GM23338 (cell line): ENCODE results near the gene TMEM182. TPM values are rescaled to one million over a fixed set of nuclear protein-coding genes. Genes with fewer than 3 reads are reported as not detected.
A peak's percentile ranks its signal among the peaks of the same experiment; 100 is the strongest.

ENCODE experiments used
- ATAC-seq: fragments of 200-7000 bp; cut with Tn5 transposase; 3 replicates; pipeline ENCODE4 v1.9.1; 2020
- DNase-seq: peaks from one replicate; pipeline ENCODE4 v3.0.0-alpha.2; 2015; ENCODE audit warnings: low spot score
- H2AFZ ChIP-seq: fragments of 200-600 bp; sonication (generic); 2 replicates; pipeline ENCODE4 v1.8.0; 2016; ENCODE audit warnings: antibody characterized with exemption, mild to moderate bottlenecking, moderate library complexity
- H3F3A ChIP-seq: fragments of 200-600 bp; sonication (generic); replicated peaks from 2 replicates; pipeline ENCODE4 v1.8.0; 2017; ENCODE audit warnings: antibody characterized with exemption, mixed run types, low read depth
- H3K27ac ChIP-seq: fragments of 200-600 bp; sonication (generic); 2 replicates; pipeline ENCODE4 v1.6.1; 2016; ENCODE audit warnings: low read depth
- H3K27me3 ChIP-seq: fragments of 200-600 bp; sonication (generic); 2 replicates; pipeline ENCODE4 v1.8.0; 2016; ENCODE audit warnings: mild to moderate bottlenecking, mixed run types, moderate library complexity; ENCODE audit not compliant: insufficient read depth
- H3K36me3 ChIP-seq: fragments of 200-600 bp; sonication (generic); 2 replicates; pipeline ENCODE4 v1.8.0; 2016; ENCODE audit warnings: mild to moderate bottlenecking; ENCODE audit not compliant: insufficient read depth
- H3K4me1 ChIP-seq: fragments of 200-600 bp; sonication (generic); 2 replicates; pipeline ENCODE4 v1.8.0; 2016; ENCODE audit warnings: mild to moderate bottlenecking, moderate library complexity; ENCODE audit not compliant: insufficient read depth
- H3K4me2 ChIP-seq: fragments of 200-600 bp; sonication (generic); 2 replicates; pipeline ENCODE4 v1.7.1; 2017; ENCODE audit warnings: mixed run types
- H3K4me3 ChIP-seq: fragments of 200-600 bp; sonication (generic); 2 replicates; pipeline ENCODE4 v1.6.1; 2016; ENCODE audit warnings: mixed run types
- H3K79me2 ChIP-seq: fragments of 200-600 bp; sonication (generic); replicated peaks from 2 replicates; pipeline ENCODE4 v1.8.0; 2017; ENCODE audit warnings: mild to moderate bottlenecking; ENCODE audit not compliant: insufficient read depth
- H3K9me2 ChIP-seq: fragments of 200-600 bp; sonication (generic); 2 replicates; pipeline ENCODE4 v1.8.0; 2017; ENCODE audit not compliant: insufficient read depth
- H4K20me1 ChIP-seq: fragments of 200-600 bp; sonication (generic); replicated peaks from 2 replicates; pipeline ENCODE4 v1.8.0; 2017; ENCODE audit warnings: mild to moderate bottlenecking; ENCODE audit not compliant: insufficient read depth
- H3K27ac Mint-ChIP-seq: 2 replicates; pipeline ENCODE4 v1.8.0; 2020; ENCODE audit warnings: inconsistent platforms, mild to moderate bottlenecking, moderate library complexity, mixed read lengths
- H3K27me3 Mint-ChIP-seq: 3 replicates; pipeline ENCODE4 v1.8.0; 2022; ENCODE audit warnings: low read depth, mild to moderate bottlenecking, moderate library complexity, mixed read lengths, inconsistent platforms; ENCODE audit not compliant: insufficient read depth, poor library complexity
- H3K36me3 Mint-ChIP-seq: 3 replicates; pipeline ENCODE4 v1.8.0; 2021; ENCODE audit warnings: low read depth, mild to moderate bottlenecking, inconsistent platforms, moderate library complexity, mixed read lengths
- H3K4me1 Mint-ChIP-seq: 3 replicates; pipeline ENCODE4 v1.8.0; 2020; ENCODE audit warnings: mild to moderate bottlenecking, inconsistent platforms, mixed read lengths
- H3K4me3 Mint-ChIP-seq: 3 replicates; pipeline ENCODE4 v1.8.0; 2021; ENCODE audit warnings: moderate library complexity, mild to moderate bottlenecking, inconsistent platforms, mixed read lengths
- H3K9me3 Mint-ChIP-seq: 3 replicates; pipeline ENCODE4 v1.8.0; 2020; ENCODE audit warnings: moderate library complexity, mild to moderate bottlenecking, inconsistent platforms, mixed read lengths
- CREB1 ChIP-seq: fragments of 250-450 bp; sonication (Bioruptor Pico); IDR thresholded peaks from 2 replicates; pipeline ENCODE4 v1.5.0; 2020; ENCODE audit warnings: low read depth, mild to moderate bottlenecking, moderate library complexity
- ETS1 ChIP-seq: IDR thresholded peaks from 2 replicates; pipeline ENCODE4 v1.6.1; 2016; ENCODE audit warnings: antibody characterized with exemption
- EZH2phosphoT487 ChIP-seq: fragments of 200-600 bp; sonication (generic); IDR thresholded peaks from one replicate; pipeline ENCODE4 v1.8.1; 2018; ENCODE audit warnings: antibody characterized with exemption; ENCODE audit not compliant: unreplicated experiment
- NANOG ChIP-seq: IDR thresholded peaks from 2 replicates; pipeline ENCODE4 v1.6.1; 2016; ENCODE audit warnings: antibody characterized with exemption, borderline replicate concordance
- POLR2AphosphoS5 ChIP-seq: IDR thresholded peaks from 2 replicates; pipeline ENCODE4 v1.6.1; 2016; ENCODE audit warnings: antibody characterized with exemption, low read depth
- REST ChIP-seq: IDR thresholded peaks from one replicate; pipeline ENCODE4 v1.6.1; 2018; ENCODE audit warnings: antibody characterized with exemption; ENCODE audit not compliant: unreplicated experiment
- STAT1 ChIP-seq: IDR thresholded peaks from one replicate; pipeline ENCODE4 v1.6.1; 2016; ENCODE audit warnings: antibody characterized with exemption; ENCODE audit not compliant: unreplicated experiment
- ZNF114 ChIP-seq: fragments of 250-450 bp; sonication (Bioruptor Pico); IDR thresholded peaks from 2 replicates; pipeline ENCODE4 v1.5.0; 2020; ENCODE audit warnings: mild to moderate bottlenecking, moderate library complexity
- ZNF331 ChIP-seq: fragments of 250-450 bp; sonication (Bioruptor Pico); IDR thresholded peaks from 2 replicates; pipeline ENCODE4 v1.5.0; 2020; ENCODE audit warnings: low read depth, mild to moderate bottlenecking, moderate library complexity
- ZNF462 ChIP-seq: fragments of 250-450 bp; sonication (Bioruptor Pico); IDR thresholded peaks from 2 replicates; pipeline ENCODE4 v1.5.0; 2020; ENCODE audit warnings: mild to moderate bottlenecking, moderate library complexity
- polyA plus RNA-seq: library from polyadenylated mRNA; unstranded; fragments of >200 nt; fragmentation: Nextera tagmentation; extraction: Ambion mirVana; gene quantifications from 2 replicates; pipeline ENCODE4 v1.2.1, GENCODE V29; 2016
- total RNA-seq: library from RNA; depleted of rRNA; stranded (reverse); fragments of >200 nt; shearing (Covaris generic); gene quantifications from 2 replicates; pipeline ENCODE4 v1.2.3, GENCODE V29; 2014

Gene TMEM182
- total and polyA plus RNA-seq, 2 experiments from 2014 or later = 5.2 to 7.2 TPM

- TF ChIP-seq REST = no peak
- no peak for TF ChIP-seq EZH2phosphoT487
- TF ChIP-seq NANOG = no peak
- no peak for TF ChIP-seq ZNF331 (CRISPR knock-in tag)
- no peak for TF ChIP-seq POLR2AphosphoS5
- TF ChIP-seq CREB1 (CRISPR knock-in tag) = no peak
- no peak for TF ChIP-seq STAT1
- no peak for TF ChIP-seq ZNF114 (CRISPR knock-in tag)
- TF ChIP-seq ETS1 = no peak
Observed at GRCh38 chr2:102754456-102755145, 7.2 kb upstream of the TMEM182 start (continued).

- H2AFZ ChIP-seq = no peak overlapping the region
- 0 out of 2 replicates have a peak overlapping the region, but pooled peaks have one; percentile 17 for H3K4me2 ChIP-seq
- ATAC-seq (no peak), DNase-seq (peak; percentile 13)
- H3K27ac Mint-ChIP-seq = no peak overlapping the region
- no peaks in the 10 kb centered on the region for H3K9me3 Mint-ChIP-seq
- H3K9me2 ChIP-seq = no peaks in the 10 kb centered on the region
- no peaks in the 10 kb centered on the region for H3K36me3 ChIP-seq
- no peaks in the 10 kb centered on the region for H3K4me1 ChIP-seq
- no peak for TF ChIP-seq ZNF462
- H3K27me3 Mint-ChIP-seq = no peaks in the 10 kb centered on the region
- H3K27ac ChIP-seq = no peak overlapping the region
- H3K4me3 ChIP-seq = no peak overlapping the region
- H3K27me3 ChIP-seq = no peaks in the 10 kb centered on the region
- no peaks in the 10 kb centered on the region for H3F3A ChIP-seq
- H3K79me2 ChIP-seq = no peaks in the 10 kb centered on the region
- no peaks in the 10 kb centered on the region for H3K36me3 Mint-ChIP-seq
- H4K20me1 ChIP-seq = no peaks in the 10 kb centered on the region
- H3K4me3 Mint-ChIP-seq = no peak overlapping the region
- peaks cover 6% of the 10 kb centered on the region for H3K4me1 Mint-ChIP-seq
Observed at GRCh38 chr2:102755284-102755683, 6.5 kb upstream of the TMEM182 start.
